ENCODE results near the gene TFB2M.

The TFB2M gene

GRCh38 chr1:246600579-246600978 lies 34.5 kb upstream of the TFB2M start:
- no peak for TF ChIP-seq CTCF (IDR thresholded peaks at IDR 0.05; ENCODE audit: low read depth, low read length, missing control alignments)
- no peak for DNase-seq (ENCODE audit: low read depth)
- H3K4me3 ChIP-seq (ENCODE audit: low read depth, low read length), result no peak overlapping the region

- no peak overlapping the region for H3K4me3 ChIP-seq (ENCODE audit: low read depth, low read length)
- no peak for TF ChIP-seq CTCF (IDR thresholded peaks at IDR 0.05; ENCODE audit: low read depth, low read length, missing control alignments)
- DNase-seq (ENCODE audit: low read depth), result no peak
Observed at GRCh38 chr1:246599315-246599714, 33.3 kb upstream of the TFB2M start.

GRCh38 chr1:246597971-246598370 lies 31.9 kb upstream of the TFB2M start:
- no peak for TF ChIP-seq CTCF (IDR thresholded peaks at IDR 0.05; ENCODE audit: low read depth, low read length, missing control alignments)
- no peak overlapping the region for H3K4me3 ChIP-seq (ENCODE audit: low read depth, low read length)
- no peak for DNase-seq (ENCODE audit: low read depth)

GRCh38 chr1:246597340-246597739 lies 31.3 kb upstream of the TFB2M start:
- DNase-seq (ENCODE audit: low read depth), result no peak
- TF ChIP-seq CTCF (IDR thresholded peaks at IDR 0.05; ENCODE audit: low read depth, low read length, missing control alignments), result no peak
- no peak overlapping the region for H3K4me3 ChIP-seq (ENCODE audit: low read depth, low read length)

- no peak for TF ChIP-seq CTCF (IDR thresholded peaks at IDR 0.05; ENCODE audit: low read depth, low read length, missing control alignments)
- no peak for DNase-seq (ENCODE audit: low read depth)
- H3K4me3 ChIP-seq (ENCODE audit: low read depth, low read length), result no peak overlapping the region
Observed at GRCh38 chr1:246595146-246595545, 29.1 kb upstream of the TFB2M start.

- TF ChIP-seq CTCF (IDR thresholded peaks at IDR 0.05; ENCODE audit: low read depth, low read length, missing control alignments), result no peak
- no peak for DNase-seq (ENCODE audit: low read depth)
- no peak overlapping the region for H3K4me3 ChIP-seq (ENCODE audit: low read depth, low read length)
Observed at GRCh38 chr1:246592695-246593094, 26.6 kb upstream of the TFB2M start.

- no peak overlapping the region for H3K4me3 ChIP-seq (ENCODE audit: low read depth, low read length)
- no peak for TF ChIP-seq CTCF (IDR thresholded peaks at IDR 0.05; ENCODE audit: low read depth, low read length, missing control alignments)
- DNase-seq (ENCODE audit: low read depth), result no peak
Observed at GRCh38 chr1:246591958-246592357, 25.9 kb upstream of the TFB2M start.
